ENCODE measurements around the gene C1orf35.

The C1orf35 gene

GRCh38 chr1:228109962-228110488 is 6.9 kb upstream of the C1orf35 start:
- peak overlapping the region; percentile 3 for H3K18ac ChIP-seq (ENCODE audit: low read length)
- peak; percentile 45 for DNase-seq
- H3K56ac ChIP-seq (ENCODE audit: low read length): peak overlapping the region; percentile 82
- no peak overlapping the region for H3K23ac ChIP-seq (ENCODE audit: low read length)
- peak overlapping the region; percentile 34 for H3K4me3 ChIP-seq (ENCODE audit: low read length)
- no CpG with 5 or more reads among the region's 15 CpGs for WGBS (ENCODE audit: extremely low coverage, insufficient coverage, low lambda C conversion rate)
- no peak overlapping the region for H2BK120ac ChIP-seq (ENCODE audit: low read depth, low read length)
- no peak overlapping the region for H2BK5ac ChIP-seq (ENCODE audit: low read length)
- H3K27me3 ChIP-seq (ENCODE audit: insufficient read depth, low read length, poor library complexity): no peaks in the 10 kb centered on the region
- peaks cover 10% of the 10 kb centered on the region for H3K79me1 ChIP-seq (ENCODE audit: low read length)
- no peaks in the 10 kb centered on the region for H3K36me3 ChIP-seq (ENCODE audit: control insufficient read depth, insufficient read depth, low read length)
- peaks cover 3% of the 10 kb centered on the region for H3K4me1 ChIP-seq (ENCODE audit: control insufficient read depth, low read depth, low read length)
- H3K79me2 ChIP-seq (ENCODE audit: control insufficient read depth, insufficient read depth, low read length): peaks cover 10% of the 10 kb centered on the region
- peak overlapping the region; percentile 52 for H3K4me2 ChIP-seq (ENCODE audit: low read length)
- H2AK5ac ChIP-seq (ENCODE audit: low read length): no peak overlapping the region
- no peak overlapping the region for H4K5ac ChIP-seq (ENCODE audit: low read length)
- H3K9ac ChIP-seq (ENCODE audit: low read length): peak overlapping the region; percentile 57
- H4K8ac ChIP-seq (ENCODE audit: low read depth, low read length): no peak overlapping the region
- H3K27ac ChIP-seq (ENCODE audit: low read depth, low read length): no peak overlapping the region
- H2BK15ac ChIP-seq (replicated peaks; ENCODE audit: low read depth): no peak overlapping the region
- no peak overlapping the region for H3K4ac ChIP-seq (ENCODE audit: low read depth, low read length)

- peak within 1 kb of the TSS; percentile 7 for H4K8ac ChIP-seq (ENCODE audit: low read depth, low read length)
- no peak within 1 kb of the TSS for H3K4ac ChIP-seq (ENCODE audit: low read depth, low read length)
- H2BK5ac ChIP-seq (ENCODE audit: low read length): peak within 1 kb of the TSS; percentile 62
- H3K4me3 ChIP-seq (ENCODE audit: low read length): peak within 1 kb of the TSS; percentile 93
- no peak within 1 kb of the TSS for H2AK5ac ChIP-seq (ENCODE audit: low read length)
- peaks cover 10% of the 10 kb centered on the region for H3K79me2 ChIP-seq (ENCODE audit: control insufficient read depth, insufficient read depth, low read length)
- WGBS (ENCODE audit: extremely low coverage, insufficient coverage, low lambda C conversion rate): no CpG with 5 or more reads among the region's 66 CpGs
- H3K36me3 ChIP-seq (ENCODE audit: control insufficient read depth, insufficient read depth, low read length): no peaks in the 10 kb centered on the region
- H3K18ac ChIP-seq (ENCODE audit: low read length): peak within 1 kb of the TSS; percentile 3
- peak within 1 kb of the TSS; percentile 99 for H3K56ac ChIP-seq (ENCODE audit: low read length)
- H3K4me2 ChIP-seq (ENCODE audit: low read length): peak within 1 kb of the TSS; percentile 97
- H3K79me1 ChIP-seq (ENCODE audit: low read length): peaks cover 10% of the 10 kb centered on the region
- H3K23ac ChIP-seq (ENCODE audit: low read length): no peak within 1 kb of the TSS
- DNase-seq: peak; percentile 97
- H2BK120ac ChIP-seq (ENCODE audit: low read depth, low read length): no peak within 1 kb of the TSS
- no peak within 1 kb of the TSS for H2BK15ac ChIP-seq (replicated peaks; ENCODE audit: low read depth)
- H4K5ac ChIP-seq (ENCODE audit: low read length): no peak within 1 kb of the TSS
- H3K27me3 ChIP-seq (ENCODE audit: insufficient read depth, low read length, poor library complexity): no peaks in the 10 kb centered on the region
- peak within 1 kb of the TSS; percentile 97 for H3K9ac ChIP-seq (ENCODE audit: low read length)
- H3K27ac ChIP-seq (ENCODE audit: low read depth, low read length): no peak within 1 kb of the TSS
- peaks cover 3% of the 10 kb centered on the region for H3K4me1 ChIP-seq (ENCODE audit: control insufficient read depth, low read depth, low read length)
These were observed 6.2 kb upstream of the C1orf35 start, which contains the start of gene MRPL55 for GRCh38 chr1:228109073-228109961. MRPL55 (minus strand) TSS chr1:228109299; CDS start chr1:228108260, 1,039 bp downstream.

DNA sequence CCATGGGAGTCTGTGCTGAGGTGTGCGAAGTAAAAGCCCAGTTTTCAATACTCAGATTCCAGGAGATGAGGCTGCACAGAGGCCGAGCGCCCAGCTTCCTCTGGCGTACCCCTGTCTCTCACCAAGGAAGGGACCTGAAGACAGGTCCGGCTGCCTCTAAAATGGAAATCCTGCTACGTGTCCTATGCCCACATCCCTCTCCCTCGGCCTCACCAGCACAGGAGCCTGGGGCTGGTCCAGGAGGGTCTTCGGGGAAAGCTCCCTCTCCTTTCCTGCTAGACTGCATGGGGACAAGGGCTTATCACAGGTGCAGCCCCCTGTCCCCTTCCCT is 5.6 kb upstream of the C1orf35 start:
- no peak overlapping the region for H2AK5ac ChIP-seq (ENCODE audit: low read length)
- no peak overlapping the region for H3K23ac ChIP-seq (ENCODE audit: low read length)
- peaks cover 4% of the 10 kb centered on the region for H3K4me1 ChIP-seq (ENCODE audit: control insufficient read depth, low read depth, low read length)
- no peak overlapping the region for H2BK15ac ChIP-seq (replicated peaks; ENCODE audit: low read depth)
- no peak overlapping the region for H4K5ac ChIP-seq (ENCODE audit: low read length)
- H3K18ac ChIP-seq (ENCODE audit: low read length): no peak overlapping the region
- no peak overlapping the region for H3K27ac ChIP-seq (ENCODE audit: low read depth, low read length)
- H3K27me3 ChIP-seq (ENCODE audit: insufficient read depth, low read length, poor library complexity): no peaks in the 10 kb centered on the region
- WGBS (ENCODE audit: extremely low coverage, insufficient coverage, low lambda C conversion rate): no CpG with 5 or more reads among the region's 8 CpGs
- DNase-seq: no peak
- H3K4me3 ChIP-seq (ENCODE audit: low read length): peak overlapping the region; percentile 93
- no peaks in the 10 kb centered on the region for H3K36me3 ChIP-seq (ENCODE audit: control insufficient read depth, insufficient read depth, low read length)
- H3K4me2 ChIP-seq (ENCODE audit: low read length): peak overlapping the region; percentile 97
- H3K4ac ChIP-seq (ENCODE audit: low read depth, low read length): no peak overlapping the region
- H4K8ac ChIP-seq (ENCODE audit: low read depth, low read length): no peak overlapping the region
- H3K79me1 ChIP-seq (ENCODE audit: low read length): peaks cover 10% of the 10 kb centered on the region
- H2BK5ac ChIP-seq (ENCODE audit: low read length): no peak overlapping the region
- H3K79me2 ChIP-seq (ENCODE audit: control insufficient read depth, insufficient read depth, low read length): peaks cover 10% of the 10 kb centered on the region
- peak overlapping the region; percentile 97 for H3K9ac ChIP-seq (ENCODE audit: low read length)
- H3K56ac ChIP-seq (ENCODE audit: low read length): peak overlapping the region; percentile 99
- H2BK120ac ChIP-seq (ENCODE audit: low read depth, low read length): no peak overlapping the region

DNA sequence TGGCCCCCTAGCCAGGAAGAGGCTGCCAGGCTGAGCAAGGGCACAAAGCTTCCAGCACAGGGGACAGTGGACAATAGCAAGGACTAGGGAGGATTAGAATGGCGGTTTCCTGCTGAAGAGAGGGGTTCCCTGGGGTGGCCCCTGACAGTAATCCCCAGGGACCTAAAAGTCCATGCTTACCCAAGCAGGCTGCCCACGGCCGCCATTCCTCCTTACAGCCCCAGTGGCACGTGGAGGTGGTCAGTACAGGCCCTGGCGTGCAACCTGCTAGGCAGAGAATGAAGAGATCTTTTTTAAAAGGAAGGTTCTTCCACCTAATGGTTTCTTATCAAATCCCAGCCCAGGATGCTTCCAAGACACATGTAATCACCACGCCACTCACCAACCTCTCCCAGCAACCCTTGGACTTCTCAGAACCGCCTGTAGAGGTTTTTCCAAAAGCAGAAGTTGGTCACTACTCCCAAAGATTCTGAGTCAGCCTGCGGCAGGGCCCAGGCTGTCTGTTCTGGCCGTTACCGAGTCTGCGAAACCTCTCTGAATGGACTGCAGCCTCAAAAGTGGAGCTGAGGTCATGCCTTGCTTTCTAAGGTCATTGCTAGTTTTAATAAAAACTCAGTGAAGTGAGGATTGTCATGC is 5.0 kb upstream of the C1orf35 start:
- Histone ChIP-seq H4K5ac (ENCODE audit: low read length) (no peak overlapping the region), H3K27ac (ENCODE audit: low read depth, low read length) (no peak overlapping the region), H2BK15ac (replicated peaks; ENCODE audit: low read depth) (no peak overlapping the region), H3K79me1 (ENCODE audit: low read length) (peaks cover 10% of the 10 kb centered on the region), H3K4me3 (ENCODE audit: low read length) (peak overlapping the region; percentile 93), H3K27me3 (ENCODE audit: insufficient read depth, low read length, poor library complexity) (no peaks in the 10 kb centered on the region), H3K4me1 (ENCODE audit: control insufficient read depth, low read depth, low read length) (peaks cover 4% of the 10 kb centered on the region), H3K4me2 (ENCODE audit: low read length) (peak overlapping the region; percentile 97), H3K79me2 (ENCODE audit: control insufficient read depth, insufficient read depth, low read length) (peaks cover 10% of the 10 kb centered on the region), H3K18ac (ENCODE audit: low read length) (no peak overlapping the region), H3K56ac (ENCODE audit: low read length) (peak overlapping the region; percentile 99), H3K23ac (ENCODE audit: low read length) (no peak overlapping the region), H3K4ac (ENCODE audit: low read depth, low read length) (no peak overlapping the region), H2BK5ac (ENCODE audit: low read length) (no peak overlapping the region), H2BK120ac (ENCODE audit: low read depth, low read length) (no peak overlapping the region), H2AK5ac (ENCODE audit: low read length) (no peak overlapping the region), H4K8ac (ENCODE audit: low read depth, low read length) (no peak overlapping the region), H3K36me3 (ENCODE audit: control insufficient read depth, insufficient read depth, low read length) (no peaks in the 10 kb centered on the region), H3K9ac (ENCODE audit: low read length) (peak overlapping the region; percentile 97)
- no CpG with 5 or more reads among the region's 11 CpGs for WGBS (ENCODE audit: extremely low coverage, insufficient coverage, low lambda C conversion rate)
- DNase-seq: no peak

DNA sequence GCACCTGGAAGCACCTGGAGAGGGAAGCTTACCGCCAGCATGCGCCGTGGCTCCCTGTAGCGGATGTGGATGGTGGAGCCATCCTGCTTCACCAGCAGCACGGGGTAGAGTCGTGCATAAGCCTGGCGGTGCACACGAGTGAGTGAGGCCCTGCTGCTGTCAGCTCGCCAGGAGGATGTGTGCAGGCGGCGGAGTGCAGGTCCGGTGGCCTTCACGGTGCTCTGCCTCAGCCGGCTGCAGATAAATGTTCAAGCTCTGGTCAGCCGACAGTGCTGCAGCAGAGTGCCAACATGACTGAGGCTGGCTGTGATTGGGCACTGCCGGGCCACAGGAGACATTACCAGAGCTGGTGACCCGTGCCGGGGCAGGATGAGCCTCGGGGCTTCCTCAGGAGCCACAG is 4.5 kb upstream of the C1orf35 start:
- no peak overlapping the region for H2BK120ac ChIP-seq (ENCODE audit: low read depth, low read length)
- no peak overlapping the region for H3K27ac ChIP-seq (ENCODE audit: low read depth, low read length)
- H2BK15ac ChIP-seq (replicated peaks; ENCODE audit: low read depth): no peak overlapping the region
- no peak for DNase-seq
- no peak overlapping the region for H3K9ac ChIP-seq (ENCODE audit: low read length)
- peaks cover 4% of the 10 kb centered on the region for H3K4me1 ChIP-seq (ENCODE audit: control insufficient read depth, low read depth, low read length)
- H2BK5ac ChIP-seq (ENCODE audit: low read length): no peak overlapping the region
- H3K4me2 ChIP-seq (ENCODE audit: low read length): no peak overlapping the region
- no peaks in the 10 kb centered on the region for H3K36me3 ChIP-seq (ENCODE audit: control insufficient read depth, insufficient read depth, low read length)
- no peak overlapping the region for H3K18ac ChIP-seq (ENCODE audit: low read length)
- H3K27me3 ChIP-seq (ENCODE audit: insufficient read depth, low read length, poor library complexity): no peaks in the 10 kb centered on the region
- H3K79me2 ChIP-seq (ENCODE audit: control insufficient read depth, insufficient read depth, low read length): peaks cover 10% of the 10 kb centered on the region
- no peak overlapping the region for H4K8ac ChIP-seq (ENCODE audit: low read depth, low read length)
- H4K5ac ChIP-seq (ENCODE audit: low read length): no peak overlapping the region
- whole genome bisulfite sequencing (ENCODE audit: extremely low coverage, insufficient coverage, low lambda C conversion rate): no CpG with 5 or more reads among the region's 19 CpGs
- H2AK5ac ChIP-seq (ENCODE audit: low read length): no peak overlapping the region
- no peak overlapping the region for H3K4ac ChIP-seq (ENCODE audit: low read depth, low read length)
- no peak overlapping the region for H3K4me3 ChIP-seq (ENCODE audit: low read length)
- no peak overlapping the region for H3K56ac ChIP-seq (ENCODE audit: low read length)
- peaks cover 10% of the 10 kb centered on the region for H3K79me1 ChIP-seq (ENCODE audit: low read length)
- no peak overlapping the region for H3K23ac ChIP-seq (ENCODE audit: low read length)

All from mesendoderm (in vitro differentiated cells).